H9 (cell line): Measurements from ENCODE around the gene STK17B. TPM values are rescaled to one million over a fixed set of nuclear protein-coding genes. Genes with fewer than 3 reads are reported as not detected.

ENCODE experiments used
- DNase-seq: peaks from one replicate; pipeline ENCODE4 v3.0.0-alpha.2; 2017
- H2AFZ ChIP-seq: one replicate; pipeline ENCODE4 v1.6.1; 2013; ENCODE audit warnings: mild to moderate bottlenecking, low read length, control low read depth, moderate library complexity
- H2AK5ac ChIP-seq: 2 replicates; pipeline ENCODE4 v1.6.1; 2013; ENCODE audit warnings: low read length, control low read depth, mixed read lengths; ENCODE audit not compliant: insufficient read length
- H2BK120ac ChIP-seq: one replicate; pipeline ENCODE4 v1.6.1; 2013; ENCODE audit warnings: low read depth, mild to moderate bottlenecking, low read length, control low read depth, inconsistent platforms; ENCODE audit not compliant: poor library complexity, severe bottlenecking
- H2BK12ac ChIP-seq: 2 replicates; pipeline ENCODE4 v1.6.1; 2013; ENCODE audit warnings: low read length, control low read depth, mixed read lengths, low read depth; ENCODE audit not compliant: insufficient read length
- H2BK15ac ChIP-seq: 2 replicates; pipeline ENCODE4 v1.6.1; 2013; ENCODE audit warnings: low read depth, low read length, control low read depth
- H2BK20ac ChIP-seq: one replicate; pipeline ENCODE4 v1.6.1; 2013; ENCODE audit warnings: low read depth, mild to moderate bottlenecking, low read length, control low read depth, inconsistent platforms; ENCODE audit not compliant: poor library complexity, severe bottlenecking
- H2BK5ac ChIP-seq: 2 replicates; pipeline ENCODE4 v1.6.1; 2013; ENCODE audit warnings: low read length, control low read depth, mixed read lengths; ENCODE audit not compliant: insufficient read length
- H3K14ac ChIP-seq: 2 replicates; pipeline ENCODE4 v1.6.1; 2013; ENCODE audit warnings: low read length, control low read depth; ENCODE audit not compliant: insufficient read depth
- H3K18ac ChIP-seq: 2 replicates; pipeline ENCODE4 v1.6.1; 2013; ENCODE audit warnings: low read depth, mild to moderate bottlenecking, mixed read lengths, low read length, control low read depth; ENCODE audit not compliant: insufficient read length
- H3K23ac ChIP-seq: 2 replicates; pipeline ENCODE4 v1.6.1; 2013; ENCODE audit warnings: low read length, control low read depth, mixed read lengths, low read depth; ENCODE audit not compliant: insufficient read length
- H3K23me2 ChIP-seq: 2 replicates; pipeline ENCODE4 v1.6.1; 2013; ENCODE audit warnings: low read depth, mild to moderate bottlenecking, mixed read lengths, low read length, control low read depth; ENCODE audit not compliant: insufficient read length, poor library complexity, severe bottlenecking
- H3K27ac ChIP-seq: 2 replicates; pipeline ENCODE4 v1.5.1; 2013; ENCODE audit warnings: low read length, control low read depth, mixed read lengths, low read depth; ENCODE audit not compliant: insufficient read length
- H3K27me3 ChIP-seq: 2 replicates; pipeline ENCODE4 v1.6.1; 2013; ENCODE audit warnings: low read length, control low read depth, inconsistent platforms; ENCODE audit not compliant: insufficient read depth
- H3K4ac ChIP-seq: 2 replicates; pipeline ENCODE4 v1.6.1; 2013; ENCODE audit warnings: low read depth, mild to moderate bottlenecking, control low read depth, inconsistent platforms, low read length, moderate library complexity
- H3K4me1 ChIP-seq: 2 replicates; pipeline ENCODE4 v1.6.1; 2013; ENCODE audit warnings: low read length, control low read depth, inconsistent platforms; ENCODE audit not compliant: insufficient read depth
- H3K4me2 ChIP-seq: 2 replicates; pipeline ENCODE4 v1.6.1; 2013; ENCODE audit warnings: low read length, control low read depth, mixed read lengths; ENCODE audit not compliant: insufficient read length, insufficient read depth
- H3K56ac ChIP-seq: 2 replicates; pipeline ENCODE4 v1.6.1; 2013; ENCODE audit warnings: low read depth, mild to moderate bottlenecking, mixed read lengths, low read length, control low read depth; ENCODE audit not compliant: insufficient read length
- H3K79me1 ChIP-seq: 2 replicates; pipeline ENCODE4 v1.6.1; 2013; ENCODE audit warnings: low read depth, mild to moderate bottlenecking, moderate library complexity, low read length, control low read depth, inconsistent platforms; ENCODE audit not compliant: insufficient read depth, poor library complexity, severe bottlenecking
- H3K79me2 ChIP-seq: 2 replicates; pipeline ENCODE4 v1.6.1; 2013; ENCODE audit warnings: low read length, control low read depth, inconsistent platforms; ENCODE audit not compliant: insufficient read depth
- H3K9ac ChIP-seq: 2 replicates; pipeline ENCODE4 v1.6.1; 2013; ENCODE audit warnings: low read length, control low read depth, mixed read lengths; ENCODE audit not compliant: insufficient read length; ENCODE audit errors: extremely low read depth
- H3K9me3 ChIP-seq: one replicate; pipeline ENCODE4 v1.6.1; 2013; ENCODE audit warnings: low read depth, low read length, inconsistent platforms; ENCODE audit not compliant: control insufficient read depth
- H3T11ph ChIP-seq: one replicate; pipeline ENCODE4 v1.6.1; 2013; ENCODE audit warnings: mild to moderate bottlenecking, low read length, control low read depth, inconsistent platforms
- H4K20me1 ChIP-seq: one replicate; pipeline ENCODE4 v1.6.1; 2013; ENCODE audit not compliant: control insufficient read depth, insufficient read length, insufficient read depth
- H4K5ac ChIP-seq: 2 replicates; pipeline ENCODE4 v1.6.1; 2013; ENCODE audit warnings: low read depth, mild to moderate bottlenecking, mixed read lengths, low read length, control low read depth; ENCODE audit not compliant: insufficient read length
- H4K8ac ChIP-seq: replicated peaks from 2 replicates; pipeline ENCODE4 v1.6.1; 2013; ENCODE audit warnings: low read length, control low read depth, mixed read lengths, low read depth; ENCODE audit not compliant: insufficient read length
- H4K91ac ChIP-seq: 2 replicates; pipeline ENCODE4 v1.6.1; 2013; ENCODE audit warnings: low read depth, mild to moderate bottlenecking, moderate library complexity, mixed read lengths, low read length, control low read depth; ENCODE audit not compliant: insufficient read length
- H3K27ac Mint-ChIP-seq, 3 experiments: 2 replicates in 2 of 3; 3 replicates in 1 of 3; pipeline ENCODE4 v1.8.0; 2020 to 2021; ENCODE audit warnings: mixed read lengths in 3 of 3, mild to moderate bottlenecking in 1 of 3, moderate library complexity in 1 of 3
- H3K27me3 Mint-ChIP-seq: 2 replicates; pipeline ENCODE4 v1.8.0; 2021; ENCODE audit warnings: low read depth, mild to moderate bottlenecking, moderate library complexity, mixed read lengths
- H3K36me3 Mint-ChIP-seq, 3 experiments: 2 replicates in 2 of 3; 3 replicates in 1 of 3; pipeline ENCODE4 v1.8.0; 2020 to 2021; ENCODE audit warnings: low read depth in 3 of 3, mixed read lengths in 3 of 3; ENCODE audit not compliant: insufficient read depth in 1 of 3
- H3K4me1 Mint-ChIP-seq, 2 experiments: 2 replicates each; pipeline ENCODE4 v1.8.0; 2020; ENCODE audit warnings: mixed read lengths in 2 of 2
- H3K4me3 Mint-ChIP-seq, 2 experiments: 2 replicates in 1 of 2; 3 replicates in 1 of 2; pipeline ENCODE4 v1.8.0; 2020 to 2021; ENCODE audit warnings: mild to moderate bottlenecking in 2 of 2, mixed read lengths in 2 of 2, moderate library complexity in 1 of 2
- H3K9me3 Mint-ChIP-seq, 2 experiments: 2 replicates in 1 of 2; 3 replicates in 1 of 2; pipeline ENCODE4 v1.8.0; 2020; ENCODE audit warnings: mild to moderate bottlenecking in 2 of 2, mixed read lengths in 2 of 2, moderate library complexity in 1 of 2
- CTCF ChIP-seq: fragments of 200-600 bp; sonication (generic); conservative IDR thresholded peaks from 3 replicates; pipeline ENCODE4 v1.8.0; 2021; ENCODE audit warnings: antibody characterized with exemption, mild to moderate bottlenecking
- WGBS: extraction: QIAGEN DNeasy Blood & Tissue Kit; methylation state at CpG from one replicate; pipeline ENCODE4 v1.1.7; 2013; ENCODE audit warnings: missing lambda C conversion rate, low lambda C conversion rate, mixed read lengths; ENCODE audit not compliant: insufficient read length; ENCODE audit errors: extremely low coverage; 5-methylcytosine and 5-hydroxymethylcytosine counted together
- long read RNA-seq: library from polyadenylated mRNA; unstranded; transcript quantifications from one replicate; pipeline ENCODE4 v2.0.0, GENCODE V29; 2020
- total RNA-seq: library from RNA; stranded (reverse); gene quantifications from 2 replicates; pipeline ENCODE4 v1.2.1, GENCODE V29; 2021

The STK17B gene
- 6.1 and 6.3 TPM in 2 replicates for total RNA-seq
- long read RNA-seq, full-length matches to known transcripts = 5 of 9 reads
- long read RNA-seq, partial matches to known transcripts = 1 of 9 reads
- long read RNA-seq, other reads (novel, unspliced or antisense) = 3 of 9 reads

GRCh38 chr2:196171248-196171871, at the start of gene STK17B:
Gene STK17B (minus strand): TSS chr2:196171578. CDS start chr2:196163383, 8,195 bp downstream.
- peak within 1 kb of the TSS in 2 of 3 experiments; percentile 76 to 94; a peak in 4 of 7 replicates for H3K27ac Mint-ChIP-seq
- H3K9me3 Mint-ChIP-seq = no peaks in the 10 kb centered on the region
- Histone ChIP-seq H3K18ac (no peak within 1 kb of the TSS), H3K9ac (peak within 1 kb of the TSS; percentile 82), H3K4me2 (peak within 1 kb of the TSS; percentile 99), H3K79me2 (peaks cover 1% of the 10 kb centered on the region; the same call in 1 of the 2 replicates), H2BK120ac (no peak within 1 kb of the TSS), H3K27ac (no peak within 1 kb of the TSS), H2BK20ac (no peak within 1 kb of the TSS), H3K4me1 (peaks cover 5% of the 10 kb centered on the region; the same call in 1 of the 2 replicates), H3K79me1 (no peaks in the 10 kb centered on the region), H3K4ac (no peak within 1 kb of the TSS), H3K27me3 (no peaks in the 10 kb centered on the region), H4K91ac (no peak within 1 kb of the TSS), H3K56ac (no peak within 1 kb of the TSS), H2AK5ac (no peak within 1 kb of the TSS), H4K5ac (no peak within 1 kb of the TSS), H3K14ac (peak within 1 kb of the TSS; percentile 65; the same call in 1 of the 2 replicates), H2BK5ac (no peak within 1 kb of the TSS), H3T11ph (no peak within 1 kb of the TSS), H4K8ac (no peak within 1 kb of the TSS), H3K9me3 (no peaks in the 10 kb centered on the region), H2BK15ac (no peak within 1 kb of the TSS), H2BK12ac (no peak within 1 kb of the TSS), H3K23me2 (peaks cover 11% of the 10 kb centered on the region), H2AFZ (peak within 1 kb of the TSS; percentile 82), H3K23ac (no peak within 1 kb of the TSS), H4K20me1 (no peaks in the 10 kb centered on the region)
- TF ChIP-seq CTCF = 0 out of 3 replicates have a peak, but pooled peaks have one; percentile 8
- H3K4me3 Mint-ChIP-seq = peak within 1 kb of the TSS; percentile 76 to 93
- H3K4me1 Mint-ChIP-seq = peaks cover 33 to 42% of the 10 kb centered on the region in 2 experiments
- peak; percentile 96 for DNase-seq
- WGBS = no CpG with 5 or more reads among the region's 72 CpGs
- H3K36me3 Mint-ChIP-seq = no peaks in the 10 kb centered on the region
- H3K27me3 Mint-ChIP-seq = peaks cover 23% of the 10 kb centered on the region
